GM19372 (cell line): ENCODE data around the gene UNKL.
A peak's percentile ranks its signal among the peaks of the same experiment; 100 is the strongest.

ENCODE experiments used
- ATAC-seq: cut with Tn5 transposase; IDR thresholded peaks from one replicate; pipeline ENCODE4 v1.9.1; 2021; ENCODE audit warnings: mild to moderate bottlenecking, low read depth, moderate library complexity; ENCODE audit not compliant: unreplicated experiment

The UNKL gene

DNA sequence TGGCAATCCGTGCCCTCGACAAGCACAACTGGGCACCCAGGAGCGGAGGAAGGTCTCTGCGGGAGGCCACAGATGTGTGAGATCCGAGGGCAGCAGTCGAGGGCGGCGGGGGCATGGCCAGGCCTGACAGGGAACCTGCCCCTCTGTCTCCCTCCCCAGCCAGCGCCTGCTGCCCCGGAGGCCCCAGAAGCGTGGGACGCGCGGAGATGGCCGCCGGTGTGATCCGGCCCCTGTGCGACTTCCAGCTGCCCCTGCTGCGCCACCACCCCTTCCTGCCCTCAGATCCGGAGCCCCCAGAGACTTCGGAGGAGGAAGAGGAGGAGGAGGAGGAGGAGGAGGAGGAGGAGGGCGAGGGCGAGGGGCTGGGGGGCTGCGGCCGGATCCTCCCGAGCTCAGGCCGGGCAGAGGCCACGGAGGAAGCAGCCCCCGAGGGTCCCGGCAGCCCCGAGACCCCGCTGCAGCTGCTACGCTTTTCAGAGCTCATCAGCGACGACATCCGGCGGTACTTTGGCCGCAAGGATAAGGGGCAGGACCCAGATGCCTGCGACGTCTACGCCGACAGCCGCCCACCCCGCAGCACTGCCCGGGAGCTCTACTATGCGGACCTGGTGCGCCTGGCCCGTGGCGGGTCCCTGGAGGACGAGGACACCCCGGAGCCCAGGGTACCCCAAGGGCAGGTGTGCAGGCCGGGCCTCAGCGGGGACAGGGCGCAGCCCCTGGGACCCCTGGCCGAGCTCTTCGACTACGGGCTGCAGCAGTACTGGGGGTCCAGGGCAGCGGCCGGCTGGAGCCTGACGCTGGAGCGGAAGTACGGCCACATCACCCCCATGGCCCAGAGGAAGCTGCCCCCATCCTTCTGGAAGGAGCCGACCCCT is 18.1 kb upstream of the UNKL start:
- ATAC-seq, result no peak

DNA sequence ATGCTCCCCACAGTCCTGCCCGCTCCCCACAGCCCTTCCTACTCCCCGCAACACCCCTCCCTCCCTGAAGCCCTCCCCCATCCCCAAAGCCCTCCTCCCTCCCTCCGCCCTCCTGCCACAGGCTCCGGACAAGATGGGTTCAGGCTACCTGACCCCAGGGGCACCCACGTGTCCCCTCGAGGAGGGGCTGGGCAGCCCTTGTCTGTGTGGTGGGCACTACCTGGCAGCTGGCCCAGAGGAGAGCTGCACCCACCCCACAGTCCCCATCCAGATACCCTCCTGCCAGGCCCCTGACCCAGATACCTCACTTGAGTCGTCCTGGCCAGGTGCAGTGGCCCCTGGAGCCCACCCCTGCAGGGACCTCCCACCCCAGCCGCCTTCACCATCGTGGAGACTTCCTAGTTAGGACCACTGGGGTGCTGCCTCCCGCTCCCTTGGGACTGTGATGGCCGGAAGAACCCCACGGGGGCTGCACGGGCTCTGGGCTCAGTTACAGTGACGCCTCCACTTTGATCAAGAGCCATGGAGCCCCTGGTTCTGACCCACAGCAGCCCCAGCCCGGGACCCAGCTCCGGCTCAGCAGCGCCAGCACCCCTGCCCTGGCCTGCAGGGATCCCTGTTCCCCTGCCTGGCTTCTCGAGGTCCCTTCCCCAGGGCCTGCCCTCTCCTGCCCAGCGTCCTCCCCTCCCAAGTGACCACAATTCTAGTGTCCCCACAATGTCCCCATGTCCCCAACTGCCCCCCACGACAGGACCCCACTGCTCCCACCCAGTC is 17.2 kb upstream of the UNKL start:
- ATAC-seq, result no peak

DNA sequence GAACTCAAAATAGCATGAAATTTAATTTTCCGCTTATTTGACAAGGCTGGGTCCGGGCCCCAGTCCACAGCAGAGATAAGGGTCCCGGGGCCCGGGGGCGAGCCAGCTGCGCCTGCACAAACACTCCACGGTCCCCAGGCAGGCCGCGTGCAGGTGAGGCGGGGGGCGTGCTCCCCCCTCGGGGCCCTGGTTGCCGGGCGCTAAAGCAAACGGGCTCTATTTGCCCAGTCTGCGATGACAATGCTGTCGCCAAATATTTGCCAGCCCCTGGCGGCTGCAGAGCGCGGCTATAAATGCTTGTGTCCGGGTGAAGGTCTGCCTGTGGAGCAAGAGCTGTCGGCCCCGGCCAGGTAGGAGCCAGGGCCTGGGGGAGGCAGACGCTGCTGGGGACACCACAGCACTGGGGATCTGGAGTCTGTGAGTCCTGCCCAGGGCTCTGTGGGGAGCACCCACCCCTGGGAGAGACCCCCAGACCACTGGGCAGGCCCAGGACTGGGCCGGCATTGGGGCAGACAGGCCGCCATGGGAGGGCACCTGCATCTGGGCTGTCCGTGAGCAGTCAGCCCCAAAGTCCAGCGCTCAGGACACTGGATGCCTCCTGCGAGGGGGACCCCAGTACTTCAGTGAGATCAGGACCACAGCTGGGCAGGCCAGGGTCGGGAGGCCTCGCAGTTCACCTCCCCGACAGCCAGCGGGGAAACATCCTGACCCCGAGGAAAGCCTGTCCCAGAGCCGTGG is 16.4 kb upstream of the UNKL start, which contains the start of gene PERCC1:
Gene PERCC1, plus strand, starts transcription at position 320 of the 738 bp plus-strand sequence. CDS start 1,516 bp downstream, outside the sequence.
- no peak for ATAC-seq

DNA sequence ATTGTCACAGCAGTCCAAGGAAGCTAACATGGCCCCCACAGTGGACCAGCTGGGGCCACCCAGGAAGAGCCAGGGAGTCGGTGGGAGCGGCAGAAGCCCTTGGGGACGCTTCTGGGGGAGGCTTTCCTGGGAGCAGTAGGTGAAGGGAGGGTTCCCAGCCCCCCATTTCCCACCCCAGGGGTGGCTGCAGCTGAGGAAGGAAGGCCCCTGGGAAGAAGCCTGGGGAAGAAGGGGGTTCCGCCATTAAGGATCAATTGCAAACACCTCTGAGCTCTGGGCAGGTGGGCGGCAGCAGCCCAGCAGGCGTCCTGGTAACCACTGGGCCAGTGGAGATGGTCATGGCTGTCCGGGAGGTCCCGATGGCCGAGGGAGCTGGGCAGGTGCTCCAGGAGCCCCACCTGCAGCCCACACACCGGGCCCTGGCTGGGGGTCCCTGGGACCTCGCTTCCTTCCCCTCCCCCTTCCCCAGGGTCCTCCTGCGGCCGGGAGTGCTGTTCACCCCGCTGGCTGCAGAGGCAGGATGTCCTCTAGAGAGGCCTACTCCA is 15.8 kb upstream of the UNKL start:
- ATAC-seq, result no peak

DNA sequence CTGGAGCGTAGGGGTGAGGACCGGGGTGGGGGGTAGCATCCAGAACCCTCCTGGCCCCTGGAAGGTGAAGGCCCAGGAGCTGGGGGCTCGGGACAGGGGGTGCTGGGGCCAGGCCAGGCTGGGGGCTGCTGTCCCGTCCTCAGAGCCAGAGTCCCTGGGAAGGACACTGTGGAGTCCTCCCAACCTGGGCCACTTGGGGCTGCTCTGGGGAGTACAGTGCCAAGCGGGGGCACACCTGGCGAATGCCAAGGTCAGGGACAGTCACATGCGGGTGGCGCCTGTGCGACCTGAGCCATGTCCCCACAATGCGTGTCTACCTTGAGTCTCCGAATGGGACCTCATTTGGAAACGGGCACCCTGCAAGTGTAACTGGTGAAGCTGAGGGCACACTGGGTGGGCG is 15.1 kb upstream of the UNKL start:
- ATAC-seq, result no peak

DNA sequence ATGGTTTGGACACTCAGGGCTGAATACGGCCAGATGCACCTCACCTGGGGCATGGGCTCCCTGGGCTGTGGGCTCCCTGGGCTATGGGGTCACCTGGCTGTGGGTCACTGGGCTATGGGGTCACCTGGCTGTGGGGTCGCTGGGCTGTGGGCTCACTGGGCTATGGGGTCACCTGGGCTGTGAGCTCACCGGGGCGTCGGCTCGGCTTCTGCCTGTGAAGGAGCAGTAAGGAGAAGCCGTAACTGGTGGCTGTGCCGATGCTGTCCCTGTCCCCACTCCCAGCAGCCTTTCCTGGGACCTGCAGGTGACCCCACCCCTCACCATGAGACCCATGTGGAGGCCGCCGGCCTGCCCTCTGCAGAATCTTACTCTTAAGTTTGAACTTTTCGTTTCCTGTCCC is 14.5 kb upstream of the UNKL start:
- ATAC-seq, result no peak

DNA sequence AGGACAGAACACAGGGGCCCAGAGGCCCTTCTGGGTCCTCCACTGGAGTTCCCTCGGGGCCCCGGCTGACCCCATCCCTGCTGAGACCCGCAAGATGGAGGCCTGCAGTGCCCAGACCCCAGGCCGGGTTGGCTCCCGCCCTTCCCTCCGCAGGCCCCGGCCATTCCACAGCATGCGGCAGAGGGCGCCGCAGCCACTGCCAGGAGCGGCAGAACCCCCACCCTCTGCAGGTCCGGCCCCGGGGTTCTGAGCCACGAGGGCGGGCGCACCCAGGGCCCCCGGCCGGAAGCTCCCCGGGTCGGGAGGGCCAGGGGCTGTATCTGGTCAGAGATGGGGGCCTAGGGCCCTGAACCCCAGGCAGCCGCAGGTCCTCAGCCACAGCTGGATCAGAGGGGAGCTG is 14.0 kb upstream of the UNKL start:
- ATAC-seq, result no peak

DNA sequence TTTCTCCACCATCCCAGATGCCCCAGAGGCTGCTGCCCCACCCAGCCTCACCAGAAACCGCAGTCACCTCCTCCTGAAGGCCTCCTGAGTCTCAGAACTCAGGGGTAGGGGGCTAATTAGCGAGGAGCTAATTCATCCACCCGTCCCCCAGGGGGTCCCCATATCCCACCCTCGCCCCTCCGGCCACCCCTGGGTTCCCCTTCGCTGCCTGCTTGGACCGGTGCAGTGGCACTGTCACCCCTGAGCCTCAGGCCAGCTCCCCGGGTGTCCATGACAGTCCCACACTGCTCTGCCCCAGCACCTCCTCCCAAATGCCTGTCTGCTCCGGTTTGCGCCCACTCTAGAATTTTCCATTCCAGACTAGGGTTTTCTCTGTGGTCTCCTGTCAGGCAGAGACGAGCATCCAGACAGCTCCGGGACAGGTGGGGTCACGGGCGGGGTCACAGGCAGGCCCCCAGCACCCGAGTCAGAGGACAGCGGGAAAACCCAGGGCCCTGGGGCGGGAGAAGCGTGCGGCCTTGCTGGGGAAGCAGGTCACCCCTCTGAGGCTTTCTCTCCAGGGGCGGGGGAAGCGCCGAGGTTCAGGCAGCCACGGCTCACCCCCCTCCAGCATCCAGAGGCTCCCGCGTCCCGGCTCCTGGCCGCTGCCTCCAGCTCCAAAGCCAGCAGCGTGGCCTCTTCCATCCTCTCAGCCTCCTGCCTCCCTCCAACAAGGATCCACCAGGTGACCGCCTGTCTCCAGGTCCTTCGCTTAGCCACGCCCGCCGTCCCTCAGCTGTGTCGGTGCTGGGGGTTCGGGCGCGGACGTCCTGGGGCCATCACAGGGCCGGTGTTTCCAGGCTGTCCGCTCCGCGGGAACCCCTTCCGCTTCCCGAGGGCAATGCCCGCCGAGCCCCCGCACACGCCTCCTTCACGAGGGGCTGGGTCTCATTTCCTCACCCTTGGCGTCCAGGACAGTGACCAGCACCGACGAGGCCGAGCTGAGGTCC is 13.3 kb upstream of the UNKL start:
- ATAC-seq, result no peak

DNA sequence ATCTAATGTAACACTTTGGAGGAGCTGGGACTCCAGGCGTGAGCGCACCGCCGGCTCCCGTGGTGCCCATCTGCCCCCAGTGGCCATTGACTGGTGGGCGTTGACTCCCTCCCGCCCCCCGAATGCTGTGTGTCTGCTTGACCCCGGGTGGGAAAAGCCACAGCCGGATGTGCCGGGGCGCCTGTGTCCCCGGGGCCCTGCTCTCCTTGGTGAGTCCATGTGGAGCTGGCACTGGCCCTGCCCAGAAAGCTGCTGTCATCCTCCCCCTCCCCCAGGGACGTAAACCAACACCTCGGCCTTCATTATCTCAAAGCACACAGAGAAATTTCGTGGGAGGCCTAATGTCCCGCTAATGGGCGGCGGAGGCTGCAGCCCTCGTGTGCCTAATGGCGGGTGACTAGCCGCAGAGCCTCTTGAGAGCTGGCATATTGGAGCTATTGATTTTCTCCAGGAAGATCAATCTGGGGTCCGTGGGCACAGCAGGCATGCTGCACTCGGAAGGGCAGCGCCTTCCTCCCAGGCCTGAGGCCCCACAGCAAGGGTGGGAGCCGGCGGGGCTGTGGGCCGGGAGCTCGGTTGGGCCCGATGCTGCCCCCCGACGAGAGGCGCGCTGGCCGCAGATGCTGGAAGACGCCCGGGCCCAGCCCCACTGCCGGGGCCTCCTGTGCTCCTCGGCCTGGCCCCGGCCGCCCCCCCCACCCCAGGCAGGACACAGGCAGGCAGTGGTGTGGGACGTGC is 12.4 kb upstream of the UNKL start:
- no peak for ATAC-seq

DNA sequence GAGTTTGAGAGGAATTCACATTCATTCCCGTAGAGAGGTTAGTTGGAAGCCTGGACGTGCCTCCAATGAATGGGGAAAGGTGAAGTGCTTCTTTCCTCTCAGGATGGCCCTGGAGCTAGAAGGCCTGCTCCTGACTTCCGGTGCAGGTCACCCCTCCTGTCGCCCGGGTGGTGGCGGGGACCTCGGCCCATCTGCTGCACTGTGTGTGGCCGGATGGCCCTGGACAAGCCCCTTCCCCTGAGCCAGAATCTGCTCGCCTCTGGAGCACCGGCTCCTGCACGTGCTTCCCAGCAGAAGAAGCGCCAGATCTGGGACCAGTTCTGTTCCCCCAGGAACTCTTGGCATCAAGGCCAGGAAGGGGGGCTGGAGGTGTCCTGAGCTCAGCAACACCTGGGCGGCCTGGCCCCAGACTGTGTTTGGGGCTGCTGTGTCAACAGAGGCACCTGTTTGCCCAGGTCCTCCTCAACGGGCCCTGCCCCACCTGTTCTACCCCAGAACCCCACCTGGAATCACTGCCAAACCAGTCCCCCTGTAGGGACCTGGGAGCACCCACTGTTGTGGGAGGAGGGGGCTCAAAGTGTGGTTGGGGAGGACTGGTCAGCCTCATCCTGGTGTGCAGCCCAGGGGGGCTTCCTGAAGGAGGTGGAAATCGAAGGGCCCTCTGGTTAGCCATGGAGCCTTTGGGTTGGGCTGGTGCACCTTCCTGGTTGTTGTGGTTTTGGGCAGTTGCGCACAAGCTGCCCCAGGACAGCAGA is 11.3 kb upstream of the UNKL start:
- ATAC-seq, result no peak

DNA sequence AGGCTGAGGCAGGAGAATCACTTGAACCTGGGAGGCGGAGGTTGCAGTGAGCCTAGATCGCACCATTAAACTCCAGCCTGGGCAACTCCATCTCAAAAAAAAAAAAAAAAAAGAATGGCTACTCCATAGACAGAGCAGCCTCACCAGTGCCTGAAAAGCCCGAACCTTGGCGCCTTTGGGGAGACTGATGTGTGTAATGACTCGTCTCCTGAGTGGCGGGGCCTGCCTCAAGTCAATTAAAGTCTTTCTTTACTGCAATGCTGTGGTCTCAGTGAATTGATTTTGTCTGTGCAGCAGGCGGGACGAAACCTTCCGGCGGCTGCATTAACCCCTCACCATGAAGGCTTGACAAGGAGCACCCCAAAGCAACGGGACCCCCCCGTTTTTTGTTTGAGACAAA is 9.5 kb upstream of the UNKL start:
- ATAC-seq, result no peak

DNA sequence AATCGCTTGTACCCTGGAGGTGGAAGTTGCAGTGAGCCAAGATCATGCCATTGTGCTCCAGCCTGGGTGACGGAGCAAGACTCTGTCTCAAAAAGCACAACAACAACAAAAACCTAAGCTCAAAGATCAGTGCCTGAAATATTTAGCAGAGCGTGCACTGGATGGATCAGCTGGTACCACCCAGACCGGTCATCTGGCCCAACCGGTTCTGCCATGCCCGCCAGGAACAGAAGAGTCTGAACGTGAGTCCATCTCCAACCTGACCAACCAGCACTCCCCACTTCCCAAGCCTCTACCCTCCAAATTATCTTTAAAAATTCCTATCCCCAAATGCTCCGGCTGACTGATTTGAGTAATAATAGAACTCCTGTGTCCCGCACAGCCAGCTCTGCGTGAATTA is 7.6 kb upstream of the UNKL start:
- ATAC-seq, result no peak

DNA sequence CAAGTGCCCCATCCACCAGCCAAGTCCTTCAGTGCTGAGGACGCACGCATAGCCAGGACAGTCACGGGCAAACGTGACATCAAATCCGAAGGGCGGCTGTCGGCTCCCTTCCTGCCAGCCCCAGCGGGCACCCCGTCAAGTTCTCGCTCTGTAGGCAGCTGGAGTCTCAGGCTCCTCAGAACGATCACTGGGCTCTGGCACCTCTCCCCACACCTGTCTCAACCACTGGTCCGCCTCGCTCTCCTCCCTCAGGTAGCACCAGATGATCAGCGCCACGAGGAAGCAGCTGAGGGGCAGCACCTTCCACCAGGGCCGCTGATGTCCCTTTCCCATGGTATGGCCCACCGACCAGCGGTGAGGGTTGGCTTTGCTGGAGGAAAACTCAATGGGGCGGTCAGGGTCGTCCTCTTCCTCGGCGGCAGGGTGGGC is 5.6 kb upstream of the UNKL start:
- ATAC-seq, result no peak

DNA sequence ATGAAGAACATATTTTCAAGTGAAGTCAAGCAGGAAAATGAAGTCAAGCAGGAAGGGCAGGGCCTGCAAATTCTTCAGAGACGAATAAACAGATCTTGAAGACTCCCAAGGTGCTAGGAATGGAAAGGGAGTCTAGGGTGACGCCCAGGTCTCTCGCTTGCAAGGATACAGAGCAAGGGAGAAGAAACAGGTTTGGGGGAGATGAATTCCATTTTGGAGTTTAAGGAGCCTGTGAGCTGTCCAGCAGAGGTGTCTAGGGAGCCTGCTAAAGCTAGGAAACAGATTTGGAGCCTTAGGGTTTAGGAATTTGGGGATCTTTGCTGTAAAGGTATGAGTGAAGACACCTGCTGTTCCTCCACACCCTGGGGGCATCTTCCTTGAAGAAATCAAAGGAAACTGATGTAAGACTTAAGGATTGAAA is 2.0 kb upstream of the UNKL start:
- ATAC-seq, result no peak

DNA sequence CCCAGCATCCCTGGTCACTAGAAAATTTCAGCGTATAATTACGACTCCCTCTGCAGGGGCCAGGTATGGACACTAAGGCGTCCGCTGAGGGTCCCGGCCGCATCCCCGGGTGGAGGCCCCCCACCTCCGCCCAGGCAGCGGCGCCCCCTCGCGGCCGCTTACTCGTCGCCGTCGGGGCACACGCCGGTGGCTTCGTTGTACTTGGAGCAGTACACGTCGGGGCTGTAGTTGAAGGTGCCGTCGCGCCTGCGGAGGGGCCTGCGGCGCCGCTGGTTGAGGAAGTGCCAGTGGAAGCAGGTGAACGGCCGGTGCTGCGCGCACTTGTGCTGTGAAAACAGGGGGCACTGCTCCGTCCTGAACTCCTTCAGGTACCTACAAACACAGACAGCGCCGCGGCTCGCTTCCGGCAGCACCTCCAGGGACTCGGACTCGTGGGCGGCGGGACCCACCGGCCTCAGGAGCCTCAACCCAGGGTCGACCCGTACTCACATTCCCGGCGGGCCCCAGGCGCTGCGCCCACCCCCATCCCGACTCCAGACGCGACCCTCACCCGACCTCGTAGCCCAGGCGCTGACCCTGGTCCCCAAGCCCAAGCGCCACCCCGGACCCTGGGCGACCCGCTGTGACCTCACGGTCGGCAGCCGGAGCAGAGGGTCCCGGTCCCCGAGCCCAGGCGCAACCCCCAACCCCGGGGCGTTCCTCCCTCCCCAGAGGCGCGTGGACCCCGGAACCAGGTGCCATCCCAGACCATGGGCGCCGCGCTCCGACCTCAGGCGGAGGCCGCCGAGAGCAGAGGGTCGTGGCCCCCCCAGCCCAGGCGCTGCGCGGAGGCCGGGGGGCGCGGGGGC is 596 bp downstream of the UNKL start:
- ATAC-seq, result peak; percentile 37

DNA sequence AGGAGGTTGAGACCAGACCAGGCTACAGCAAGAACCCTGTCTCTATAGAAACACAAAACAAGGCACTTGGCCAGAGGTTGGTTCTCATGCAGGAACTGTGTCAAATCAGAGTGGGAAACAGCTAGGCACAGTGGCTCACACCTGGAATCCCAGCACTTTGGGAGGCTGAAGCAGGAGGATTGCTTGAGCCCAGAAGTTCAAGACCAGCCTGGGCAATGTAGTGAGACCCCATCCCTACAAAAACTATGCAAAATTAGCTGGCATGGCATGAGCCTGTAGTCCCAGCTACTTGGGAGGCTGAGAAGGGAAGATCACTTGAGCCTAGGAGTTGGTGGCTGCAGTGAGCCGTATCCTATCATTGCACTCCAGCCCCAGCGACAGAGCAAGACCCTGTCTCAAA is 1.7 kb downstream of the UNKL start:
- ATAC-seq, result no peak

DNA sequence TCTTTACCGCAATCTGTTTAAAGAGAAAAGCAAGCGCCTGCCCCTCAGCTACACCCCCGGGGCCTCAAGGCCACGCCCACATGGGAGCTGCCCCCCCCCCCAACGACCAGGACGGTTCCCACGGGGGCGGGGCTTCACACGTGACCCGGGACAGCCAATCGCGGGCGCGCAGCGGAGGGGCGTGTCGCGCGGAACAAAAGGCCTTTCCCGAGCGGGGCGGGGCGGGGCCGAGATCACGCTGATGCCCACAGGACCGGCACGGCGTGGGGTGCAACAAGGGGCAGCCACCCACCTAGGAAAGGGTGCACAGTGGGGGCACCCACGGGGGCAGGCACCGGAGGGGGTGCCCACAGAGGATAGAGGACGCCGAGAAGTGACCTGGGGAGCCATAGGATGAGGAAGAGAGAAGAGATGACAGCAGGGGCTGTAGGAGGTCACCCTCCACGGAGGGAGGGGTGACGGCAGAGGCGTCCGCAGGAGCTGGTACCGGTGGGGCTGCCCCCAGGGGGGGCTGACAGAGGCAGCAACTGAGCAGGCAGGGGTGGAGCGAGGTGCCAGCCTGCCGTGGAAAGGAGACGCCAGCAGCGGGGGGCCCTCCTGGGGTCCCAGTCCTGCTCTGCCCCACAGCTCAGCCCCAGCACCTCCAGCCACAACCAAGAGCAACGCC is 6.2 kb downstream of the UNKL start:
- peak; percentile 82 for ATAC-seq
